ENCODE data around the gene REEP1. TPM values are rescaled to one million over a fixed set of nuclear protein-coding genes. Genes with fewer than 3 reads are reported as not detected.

Gene REEP1
- total RNA-seq, 6 donors from 2014 or later: 4.1 to 10.4 (median 7.5) TPM

GRCh38 chr2:86219896-86220295 lies 117.5 kb downstream of the REEP1 start:
- no peak overlapping the region for H3K4me3 ChIP-seq
- no peak overlapping the region for H3K27ac ChIP-seq
- H3K4me1 ChIP-seq: peaks cover 0 to 22% (median 10%) of the 10 kb centered on the region in 4 donors
- TF ChIP-seq POLR2A (IDR thresholded peaks at IDR 0.05): no peak
- TF ChIP-seq EP300 (IDR thresholded peaks at IDR 0.05): no peak
- TF ChIP-seq POLR2AphosphoS5 (IDR thresholded peaks at IDR 0.05): no peak
- TF ChIP-seq, protein P1, sequence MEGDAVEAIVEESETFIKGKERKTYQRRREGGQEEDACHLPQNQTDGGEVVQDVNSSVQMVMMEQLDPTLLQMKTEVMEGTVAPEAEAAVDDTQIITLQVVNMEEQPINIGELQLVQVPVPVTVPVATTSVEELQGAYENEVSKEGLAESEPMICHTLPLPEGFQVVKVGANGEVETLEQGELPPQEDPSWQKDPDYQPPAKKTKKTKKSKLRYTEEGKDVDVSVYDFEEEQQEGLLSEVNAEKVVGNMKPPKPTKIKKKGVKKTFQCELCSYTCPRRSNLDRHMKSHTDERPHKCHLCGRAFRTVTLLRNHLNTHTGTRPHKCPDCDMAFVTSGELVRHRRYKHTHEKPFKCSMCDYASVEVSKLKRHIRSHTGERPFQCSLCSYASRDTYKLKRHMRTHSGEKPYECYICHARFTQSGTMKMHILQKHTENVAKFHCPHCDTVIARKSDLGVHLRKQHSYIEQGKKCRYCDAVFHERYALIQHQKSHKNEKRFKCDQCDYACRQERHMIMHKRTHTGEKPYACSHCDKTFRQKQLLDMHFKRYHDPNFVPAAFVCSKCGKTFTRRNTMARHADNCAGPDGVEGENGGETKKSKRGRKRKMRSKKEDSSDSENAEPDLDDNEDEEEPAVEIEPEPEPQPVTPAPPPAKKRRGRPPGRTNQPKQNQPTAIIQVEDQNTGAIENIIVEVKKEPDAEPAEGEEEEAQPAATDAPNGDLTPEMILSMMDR (IDR thresholded peaks at IDR 0.05): no peak
- WGBS, 2 donors: 79 to 81% methylated on average over 5 of the region's 5 CpGs
- ATAC-seq (ENCODE audit: low FRiP score in 2 of 2): no peak
- no peaks in the 10 kb centered on the region for H3K9me3 ChIP-seq
- no peak for DNase-seq
- H3K27me3 ChIP-seq: no peaks in the 10 kb centered on the region
- no peaks in the 10 kb centered on the region for H3K36me3 ChIP-seq

DNA sequence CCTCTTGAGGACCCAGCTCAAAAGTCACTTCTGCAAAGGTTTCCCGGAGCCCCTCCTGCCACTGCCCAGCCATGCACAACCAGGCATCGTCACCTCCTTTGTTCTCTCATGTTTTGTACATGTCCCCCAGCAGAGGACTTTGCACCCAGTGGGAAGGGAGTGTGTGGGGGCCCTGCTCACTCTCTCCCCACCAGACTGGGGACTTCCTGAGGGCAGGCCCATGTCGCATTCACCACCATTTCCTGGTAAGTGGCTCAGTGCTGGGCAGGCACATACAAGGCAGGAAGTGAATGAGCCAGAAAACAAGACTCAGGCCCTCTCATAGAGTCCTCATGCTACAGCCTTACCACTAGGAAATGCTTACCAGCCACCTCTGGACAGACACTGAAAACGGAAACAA lies 119.3 kb downstream of the REEP1 start:
- Histone ChIP-seq H3K27me3 (no peaks in the 10 kb centered on the region), H3K9me3 (no peaks in the 10 kb centered on the region), H3K36me3 (peaks cover 0 to 12% (median 0%) of the 10 kb centered on the region in 4 donors), H3K4me1 (peaks cover 6 to 22% (median 9%) of the 10 kb centered on the region in 4 donors), H3K27ac (no peak overlapping the region), H3K4me3 (no peak overlapping the region)
- DNase-seq (no peak), ATAC-seq (ENCODE audit: low FRiP score in 2 of 2) (no peak)
- 70 to 83% methylated on average over 4 of the region's 4 CpGs for WGBS, 2 donors
- no peak for TF ChIP-seq POLR2A (IDR thresholded peaks at IDR 0.05)
- TF ChIP-seq POLR2AphosphoS5 (IDR thresholded peaks at IDR 0.05): no peak
- TF ChIP-seq, protein P1 (IDR thresholded peaks at IDR 0.05): no peak
- no peak for TF ChIP-seq EP300 (IDR thresholded peaks at IDR 0.05)

GRCh38 chr2:86216575-86217555 lies 120.6 kb downstream of the REEP1 start:
- peaks cover 0 to 25% (median 3%) of the 10 kb centered on the region in 4 donors for H3K36me3 ChIP-seq
- ATAC-seq (ENCODE audit: low FRiP score in 2 of 2) (peak in 1 of 2 donors; percentile 61), DNase-seq (no peak)
- TF ChIP-seq, protein P1 (IDR thresholded peaks at IDR 0.05): no peak
- no peak for TF ChIP-seq EP300 (IDR thresholded peaks at IDR 0.05)
- TF ChIP-seq POLR2A (IDR thresholded peaks at IDR 0.05): no peak
- no peak for TF ChIP-seq POLR2AphosphoS5 (IDR thresholded peaks at IDR 0.05)
- no peaks in the 10 kb centered on the region for H3K9me3 ChIP-seq
- H3K4me1 ChIP-seq: peaks cover 0 to 29% (median 7%) of the 10 kb centered on the region in 4 donors
- H3K27ac ChIP-seq: no peak overlapping the region
- no peaks in the 10 kb centered on the region for H3K27me3 ChIP-seq
- WGBS, 2 donors: 78 to 85% methylated on average over 13 of the region's 13 CpGs
- H3K4me3 ChIP-seq: no peak overlapping the region

GRCh38 chr2:86214503-86214832 lies 123.0 kb downstream of the REEP1 start:
- WGBS, 2 donors: 87 to 96% methylated on average over 2 of the region's 2 CpGs
- no peak overlapping the region for H3K4me3 ChIP-seq
- DNase-seq: no peak
- H3K9me3 ChIP-seq: no peaks in the 10 kb centered on the region
- ATAC-seq (ENCODE audit: low FRiP score in 2 of 2): no peak
- TF ChIP-seq POLR2AphosphoS5 (IDR thresholded peaks at IDR 0.05) (no peak), EP300 (IDR thresholded peaks at IDR 0.05) (no peak), POLR2A (IDR thresholded peaks at IDR 0.05) (no peak)
- TF ChIP-seq, protein P1 (IDR thresholded peaks at IDR 0.05): no peak
- H3K27me3 ChIP-seq: no peaks in the 10 kb centered on the region
- peaks cover 0 to 28% (median 11%) of the 10 kb centered on the region in 4 donors for H3K4me1 ChIP-seq
- peaks cover 0 to 49% (median 18%) of the 10 kb centered on the region in 4 donors for H3K36me3 ChIP-seq
- no peak overlapping the region for H3K27ac ChIP-seq
